HAP-1 (cell line): Measurements from ENCODE around the gene MYMX.
A peak's percentile ranks its signal among the peaks of the same experiment; 100 is the strongest.

Experiments used
- DNase-seq, 2 experiments: peaks; one replicate each; pipeline ENCODE4 v3.0.0-alpha.2; 2016 to 2020; ENCODE audit warnings: low spot score in 2 of 2
- H3K27me3 ChIP-seq: fragments of 250-450 bp; sonication (Bioruptor Pico); 2 replicates; pipeline ENCODE4 v1.5.1; 2020; ENCODE audit warnings: low read depth, mild to moderate bottlenecking, moderate library complexity
- H3K36me3 ChIP-seq: fragments of 250-450 bp; sonication (Bioruptor Pico); replicated peaks from 2 replicates; pipeline ENCODE4 v1.5.1; 2020; ENCODE audit warnings: mild to moderate bottlenecking
- H3K4me1 ChIP-seq: fragments of 250-450 bp; sonication (Bioruptor Pico); 2 replicates; pipeline ENCODE4 v1.5.1; 2020; ENCODE audit warnings: mild to moderate bottlenecking
- H3K4me3 ChIP-seq: fragments of 250-450 bp; sonication (Bioruptor Pico); 2 replicates; pipeline ENCODE4 v1.5.1; 2020; ENCODE audit warnings: mild to moderate bottlenecking, moderate library complexity
- H3K9me3 ChIP-seq: fragments of 250-450 bp; sonication (Bioruptor Pico); 2 replicates; pipeline ENCODE4 v1.5.1; 2020; ENCODE audit warnings: mild to moderate bottlenecking, moderate library complexity
- in situ Hi-C: fragments of 300-500 bp; cut with MboI; formaldehyde crosslinking; loops from 3 replicates; pipeline ENCODE4 v1.14.3; 2020; ENCODE audit warnings: low sequenced_read_pairs, inconsistent platforms, mixed read lengths

MYMX gene

GRCh38 chr6:44237813-44238433 is 21.2 kb downstream of the MYMX start:
- Histone ChIP-seq H3K4me1 (peaks cover 6% of the 10 kb centered on the region), H3K27me3 (no peaks in the 10 kb centered on the region), H3K36me3 (peaks cover 25% of the 10 kb centered on the region), H3K4me3 (peak overlapping the region; percentile 25), H3K9me3 (no peaks in the 10 kb centered on the region)
- in situ Hi-C loops, result loop anchor here (5.0 kb wide), 1 partner anchor 66 kb away; no protein-coding TSS in a partner anchor
- peak in 1 of 2 experiments; percentile 82 for DNase-seq

DNA sequence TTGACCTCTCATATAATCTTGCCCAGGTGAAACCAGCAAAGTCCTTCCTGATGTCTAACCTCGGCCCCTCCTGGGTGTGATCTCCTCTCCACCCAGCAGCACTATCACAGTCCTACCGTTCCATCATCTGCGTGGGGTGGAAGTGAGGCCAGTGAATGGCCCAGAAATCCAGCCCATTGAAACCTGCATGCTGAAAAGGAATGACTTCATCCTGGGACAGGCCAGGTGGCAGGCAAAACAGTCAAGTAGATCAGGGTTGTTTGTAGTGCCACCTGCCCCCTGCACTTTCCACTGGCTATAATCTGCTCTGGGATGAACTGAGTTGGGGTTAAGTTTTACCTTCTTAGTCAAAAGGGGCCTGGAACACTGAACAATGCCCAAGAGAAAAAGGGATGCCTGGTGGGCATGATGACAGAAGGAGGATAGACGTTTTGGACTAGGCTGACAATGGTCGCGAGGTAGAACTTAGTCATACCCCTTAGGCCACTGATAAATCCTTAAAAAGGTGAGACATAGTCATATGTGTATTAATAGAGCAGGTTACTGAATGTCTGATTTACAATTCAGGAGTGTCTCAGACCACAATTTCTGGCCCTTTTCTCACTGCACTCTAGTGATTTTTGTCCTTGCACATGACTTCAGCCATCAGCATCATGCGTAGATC is 22.1 kb downstream of the MYMX start:
- no peak overlapping the region for H3K4me3 ChIP-seq
- no peaks in the 10 kb centered on the region for H3K27me3 ChIP-seq
- in situ Hi-C loops, result loop anchor here (5.0 kb wide), 1 partner anchor 67 kb away; no protein-coding TSS in a partner anchor
- no peaks in the 10 kb centered on the region for H3K9me3 ChIP-seq
- H3K36me3 ChIP-seq, result peaks cover 17% of the 10 kb centered on the region
- H3K4me1 ChIP-seq, result peaks cover 6% of the 10 kb centered on the region
- no peak for DNase-seq

GRCh38 chr6:44243345-44243744 is 26.6 kb downstream of the MYMX start:
- no peak for DNase-seq
- H3K4me1 ChIP-seq, result peaks cover 7% of the 10 kb centered on the region
- peaks cover 14% of the 10 kb centered on the region for H3K36me3 ChIP-seq
- in situ Hi-C loops, result loop anchor here (10.0 kb wide), 1 partner anchor 469 kb away; the partner anchor contains the start of gene VEGFA
- no peak overlapping the region for H3K4me3 ChIP-seq
- no peaks in the 10 kb centered on the region for H3K27me3 ChIP-seq
- H3K9me3 ChIP-seq, result no peaks in the 10 kb centered on the region

DNA sequence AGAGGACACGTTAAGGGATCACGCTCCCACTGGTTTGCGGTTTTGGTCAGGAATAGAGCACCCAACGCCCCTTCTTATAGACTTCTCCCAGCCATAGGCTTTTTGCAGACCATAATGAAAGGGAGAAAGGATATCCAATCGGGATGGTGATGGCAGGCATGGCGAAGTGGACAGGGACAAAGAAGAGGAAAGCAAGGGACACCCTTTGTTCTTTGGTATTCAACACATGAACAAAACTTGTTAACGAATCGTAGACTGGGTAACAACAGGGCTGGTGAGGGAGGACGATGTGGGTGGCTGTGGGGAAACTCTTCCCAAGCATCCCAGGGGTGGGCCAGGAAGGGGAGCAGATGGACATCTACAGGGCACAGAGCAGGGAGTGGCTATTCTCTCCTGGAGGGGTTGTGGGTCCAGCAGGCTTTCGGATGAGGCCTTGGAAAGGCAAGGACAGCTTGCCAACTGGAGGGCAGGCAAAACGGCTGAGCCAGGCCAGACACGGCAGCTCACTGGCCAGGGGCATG is 28.7 kb downstream of the MYMX start:
- Histone ChIP-seq H3K27me3 (no peaks in the 10 kb centered on the region), H3K4me3 (peak overlapping the region; percentile 90), H3K36me3 (peaks cover 35% of the 10 kb centered on the region), H3K4me1 (peaks cover 18% of the 10 kb centered on the region), H3K9me3 (no peaks in the 10 kb centered on the region)
- DNase-seq, result no peak
- in situ Hi-C loops, result loop anchor here (10.0 kb wide), 1 partner anchor 471 kb away; the partner anchor contains the start of gene VEGFA

DNA sequence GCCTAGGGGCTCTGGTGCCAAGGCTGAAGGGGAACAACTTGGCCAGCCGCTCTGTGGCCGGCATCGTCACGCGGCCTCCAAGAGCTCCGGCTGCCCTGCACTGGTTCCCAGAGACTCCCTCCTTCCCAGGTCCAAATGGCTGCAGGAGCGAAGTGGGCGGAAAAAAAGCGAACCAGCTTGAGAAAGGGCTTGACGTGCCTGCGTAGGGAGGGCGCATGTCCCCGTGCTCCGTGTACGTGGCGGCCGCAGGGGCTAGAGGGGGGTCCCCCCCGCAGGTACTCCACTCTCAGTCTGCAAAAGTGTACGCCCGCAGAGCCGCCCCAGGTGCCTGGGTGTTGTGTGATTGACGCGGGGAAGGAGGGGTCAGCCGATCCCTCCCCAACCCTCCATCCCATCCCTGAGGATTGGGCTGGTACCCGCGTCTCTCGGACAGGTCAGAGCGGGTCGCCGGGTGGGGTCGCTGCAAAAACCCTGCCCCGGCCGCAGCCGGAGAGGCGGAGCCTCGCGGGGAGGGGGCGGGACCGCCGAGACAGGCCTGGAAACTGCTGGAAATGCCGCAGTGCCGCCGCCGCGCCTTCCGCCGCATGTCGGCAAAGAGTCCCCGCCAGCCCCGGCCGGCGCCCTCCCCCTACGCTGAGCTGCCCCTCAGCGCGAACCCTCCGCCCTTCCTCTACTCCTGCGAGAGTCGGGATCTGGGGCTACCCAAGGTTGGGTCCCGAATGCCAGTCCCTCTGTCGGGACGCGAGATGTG is 29.4 kb downstream of the MYMX start:
- peak overlapping the region; percentile 90 for H3K4me3 ChIP-seq
- H3K27me3 ChIP-seq, result no peaks in the 10 kb centered on the region
- DNase-seq, result peak; percentile 68 to 94
- peaks cover 41% of the 10 kb centered on the region for H3K36me3 ChIP-seq
- peaks cover 18% of the 10 kb centered on the region for H3K4me1 ChIP-seq
- in situ Hi-C loops, result loop anchor here (10.0 kb wide), 1 partner anchor 471 kb away; the partner anchor contains the start of gene VEGFA
- no peaks in the 10 kb centered on the region for H3K9me3 ChIP-seq

DNA sequence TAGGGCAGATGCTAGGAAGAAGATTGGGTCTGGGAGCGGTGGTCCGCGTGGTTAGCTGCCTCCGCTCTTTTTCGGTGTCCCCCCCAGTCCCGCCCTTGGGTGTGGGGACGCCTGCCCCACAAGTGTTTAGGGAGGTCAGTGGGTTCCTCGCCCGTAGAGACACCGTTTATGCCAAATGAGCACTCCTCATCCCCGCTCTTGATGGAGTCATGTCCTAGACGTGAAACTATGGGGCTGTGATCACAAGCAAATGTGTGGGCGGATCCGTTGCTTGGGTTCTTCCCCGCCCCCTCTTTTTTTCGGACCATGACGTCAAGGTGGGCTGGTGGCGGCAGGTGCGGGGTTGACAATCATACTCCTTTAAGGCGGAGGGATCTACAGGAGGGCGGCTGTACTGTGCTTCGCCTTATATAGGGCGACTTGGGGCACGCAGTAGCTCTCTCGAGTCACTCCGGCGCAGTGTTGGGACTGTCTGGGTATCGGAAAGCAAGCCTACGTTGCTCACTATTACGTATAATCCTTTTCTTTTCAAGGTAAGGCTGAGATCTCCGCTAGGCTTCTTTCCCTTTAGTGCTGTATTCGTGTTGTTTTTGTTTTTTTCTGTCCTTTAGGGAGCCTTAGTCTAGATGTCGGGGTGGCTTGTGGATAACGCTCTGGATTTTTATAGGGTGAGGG is 30.1 kb downstream of the MYMX start, which contains the start of gene HSP90AB1:
HSP90AB1 (plus strand) TSS at position 439 of the 675 bp plus-strand sequence. CDS start 1,529 bp downstream, outside the sequence.
- peak within 1 kb of the TSS; percentile 90 for H3K4me3 ChIP-seq
- H3K4me1 ChIP-seq, result peaks cover 18% of the 10 kb centered on the region
- H3K36me3 ChIP-seq, result peaks cover 49% of the 10 kb centered on the region
- H3K9me3 ChIP-seq, result no peaks in the 10 kb centered on the region
- in situ Hi-C loops, result loop anchor here (10.0 kb wide), 1 partner anchor 472 kb away; the partner anchor contains the start of gene VEGFA
- DNase-seq, result peak; percentile 97
- no peaks in the 10 kb centered on the region for H3K27me3 ChIP-seq

GRCh38 chr6:44247338-44248302 is 30.9 kb downstream of the MYMX start:
- no peaks in the 10 kb centered on the region for H3K9me3 ChIP-seq
- no peaks in the 10 kb centered on the region for H3K27me3 ChIP-seq
- peak overlapping the region; percentile 90 for H3K4me3 ChIP-seq
- DNase-seq, result peak in 1 of 2 experiments; percentile 74
- H3K36me3 ChIP-seq, result peaks cover 57% of the 10 kb centered on the region
- H3K4me1 ChIP-seq, result peaks cover 18% of the 10 kb centered on the region
- in situ Hi-C loops, result loop anchor here (10.0 kb wide), 1 partner anchor 473 kb away; the partner anchor contains the start of gene VEGFA

DNA sequence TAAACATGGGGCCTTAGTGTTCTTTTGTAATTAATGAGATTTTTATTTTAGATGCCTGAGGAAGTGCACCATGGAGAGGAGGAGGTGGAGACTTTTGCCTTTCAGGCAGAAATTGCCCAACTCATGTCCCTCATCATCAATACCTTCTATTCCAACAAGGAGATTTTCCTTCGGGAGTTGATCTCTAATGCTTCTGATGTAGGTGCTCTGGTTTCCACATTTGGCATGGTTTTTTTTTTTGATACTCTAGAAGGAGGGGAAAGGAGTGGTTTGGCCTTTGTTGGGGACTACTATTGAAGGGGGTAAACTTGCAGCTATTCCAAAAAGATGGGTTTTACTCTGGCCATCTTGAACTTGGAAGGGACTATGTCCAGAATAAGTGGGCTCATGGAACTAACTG is 31.9 kb downstream of the MYMX start:
- Histone ChIP-seq H3K27me3 (no peaks in the 10 kb centered on the region), H3K9me3 (no peaks in the 10 kb centered on the region), H3K4me3 (peak overlapping the region; percentile 90), H3K4me1 (peaks cover 18% of the 10 kb centered on the region), H3K36me3 (peaks cover 66% of the 10 kb centered on the region)
- in situ Hi-C loops, result loop anchor here (10.0 kb wide), 1 partner anchor 474 kb away; the partner anchor contains the start of gene VEGFA
- DNase-seq, result no peak

- Histone ChIP-seq H3K27me3 (no peaks in the 10 kb centered on the region), H3K4me1 (peaks cover 18% of the 10 kb centered on the region), H3K36me3 (peaks cover 73% of the 10 kb centered on the region), H3K4me3 (peak overlapping the region; percentile 90), H3K9me3 (no peaks in the 10 kb centered on the region)
- in situ Hi-C loops, result loop anchor here (10.0 kb wide), 1 partner anchor 474 kb away; the partner anchor contains the start of gene VEGFA
- no peak for DNase-seq
Measured at GRCh38 chr6:44249082-44249748, 32.5 kb downstream of the MYMX start.

DNA sequence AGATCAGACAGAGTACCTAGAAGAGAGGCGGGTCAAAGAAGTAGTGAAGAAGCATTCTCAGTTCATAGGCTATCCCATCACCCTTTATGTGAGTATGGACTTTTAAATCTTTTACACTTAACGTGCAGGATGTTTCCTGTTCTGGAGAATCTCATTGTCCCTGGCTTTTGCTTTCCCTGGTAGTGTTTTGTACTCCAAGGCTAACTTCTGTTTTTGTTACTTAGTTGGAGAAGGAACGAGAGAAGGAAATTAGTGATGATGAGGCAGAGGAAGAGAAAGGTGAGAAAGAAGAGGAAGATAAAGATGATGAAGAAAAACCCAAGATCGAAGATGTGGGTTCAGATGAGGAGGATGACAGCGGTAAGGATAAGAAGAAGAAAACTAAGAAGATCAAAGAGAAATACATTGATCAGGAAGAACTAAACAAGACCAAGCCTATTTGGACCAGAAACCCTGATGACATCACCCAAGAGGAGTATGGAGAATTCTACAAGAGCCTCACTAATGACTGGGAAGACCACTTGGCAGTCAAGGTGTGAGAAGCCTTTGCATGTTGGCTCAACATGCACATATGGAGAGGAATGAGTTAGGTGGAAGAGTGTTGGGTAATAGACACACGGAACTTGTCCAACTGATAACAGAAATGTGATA is 33.5 kb downstream of the MYMX start:
- in situ Hi-C loops, result no loop called here
- Histone ChIP-seq H3K4me1 (peaks cover 18% of the 10 kb centered on the region), H3K36me3 (peaks cover 82% of the 10 kb centered on the region), H3K9me3 (no peaks in the 10 kb centered on the region), H3K27me3 (no peaks in the 10 kb centered on the region), H3K4me3 (no peak overlapping the region; the same call in 1 of the 2 replicates)
- DNase-seq, result no peak

GRCh38 chr6:44250718-44251123 is 34.0 kb downstream of the MYMX start:
- Histone ChIP-seq H3K4me1 (peaks cover 16% of the 10 kb centered on the region), H3K36me3 (peaks cover 88% of the 10 kb centered on the region), H3K27me3 (no peaks in the 10 kb centered on the region), H3K9me3 (no peaks in the 10 kb centered on the region), H3K4me3 (no peak overlapping the region)
- no peak for DNase-seq
- in situ Hi-C loops, result no loop called here
